GM12878 (cell line): ENCODE measurements around the gene CSF1R. TPM values are rescaled to one million over a fixed set of nuclear protein-coding genes. Genes with fewer than 3 reads are reported as not detected.

Experiments used
- ATAC-seq: fragments of 200-7000 bp; cut with Tn5 transposase; 3 replicates; pipeline ENCODE4 v1.9.1; 2020; ENCODE audit warnings: mild to moderate bottlenecking, moderate library complexity
- BruUV-seq: library from RNA; stranded (reverse); fragments of 400-500 nt; replicated peaks from 2 replicates; lab custom pipeline; 2021; lab: Mats Ljungman, UMichigan
- CTCF ChIA-PET: fragments of 300-600 bp; sonication (Branson Sonifier 250); formaldehyde crosslinking; extraction: SDS; loops from one replicate; lab custom pipeline; 2021; ENCODE audit warnings: inconsistent platforms; lab: Yijun Ruan, JAX
- POLR2A ChIA-PET: fragments of 350-600 bp; formaldehyde crosslinking; extraction: SDS; loops from one replicate; lab custom pipeline; 2021; ENCODE audit warnings: inconsistent platforms; lab: Charles Lee
- RAD21 ChIA-PET: fragments of 300-600 bp; sonication (Branson Sonifier 250); formaldehyde crosslinking; loops from one replicate; lab custom pipeline; 2023; ENCODE audit warnings: antibody characterized with exemption; ENCODE audit not compliant: unreplicated experiment; lab: Charles Lee
- SMC1A ChIA-PET: fragments of 300-600 bp; sonication (Branson Sonifier 250); formaldehyde crosslinking; loops from one replicate; lab custom pipeline; 2023; ENCODE audit not compliant: unreplicated experiment, uncharacterized antibody; lab: Charles Lee
- DNase-seq: peaks from one replicate; pipeline ENCODE4 v3.0.0-alpha.2; 2011; ENCODE audit warnings: low read depth, low spot score
- FAIRE-seq: peaks from 3 replicates; lab custom pipeline; 2011; peaks lifted over from hg19 to GRCh38; lab: Jason Lieb, UNC
- H2AFZ ChIP-seq: 2 replicates; pipeline ENCODE4 v1.6.0; 2011; ENCODE audit warnings: low read depth, low read length, control low read depth; ENCODE audit not compliant: control insufficient read depth
- H3K27ac ChIP-seq: 2 replicates; pipeline ENCODE4 v1.5.1; 2011; ENCODE audit warnings: control low read depth; ENCODE audit not compliant: control insufficient read depth, insufficient read depth
- H3K27me3 ChIP-seq, 2 experiments: replicated peaks in 1 of 2; 2 replicates each; pipeline versions ENCODE4 v1.6.0 to v1.6.1; 2011; ENCODE audit warnings: low read length in 1 of 2; ENCODE audit not compliant: control insufficient read depth in 2 of 2, insufficient read depth in 2 of 2
- H3K36me3 ChIP-seq, 2 experiments: 2 replicates each; pipeline ENCODE4 v1.5.1; 2011; ENCODE audit warnings: low read length in 1 of 2; ENCODE audit not compliant: control insufficient read depth in 2 of 2, insufficient read depth in 2 of 2
- H3K4me1 ChIP-seq: 2 replicates; pipeline ENCODE4 v1.6.1; 2011; ENCODE audit warnings: mild to moderate bottlenecking, low read length, moderate library complexity, mixed read lengths; ENCODE audit not compliant: control insufficient read depth, insufficient read depth
- H3K4me2 ChIP-seq: 2 replicates; pipeline ENCODE4 v1.6.0; 2011; ENCODE audit warnings: control low read depth; ENCODE audit not compliant: control insufficient read depth, insufficient read depth
- H3K4me3 ChIP-seq: fragments of 200-600 bp; sonication (generic); 2 replicates; pipeline ENCODE4 v1.5.1; 2016
- H3K79me2 ChIP-seq: 2 replicates; pipeline ENCODE4 v1.6.0; 2011; ENCODE audit warnings: low read length; ENCODE audit not compliant: control insufficient read depth, insufficient read depth
- H3K9ac ChIP-seq: 2 replicates; pipeline ENCODE4 v1.8.0; 2011; ENCODE audit warnings: low read length, control low read depth, mixed read lengths; ENCODE audit not compliant: control insufficient read depth, insufficient read depth
- H3K9me3 ChIP-seq: replicated peaks from 3 replicates; pipeline ENCODE4 v1.5.1; 2011; ENCODE audit warnings: mild to moderate bottlenecking, low read length; ENCODE audit not compliant: control insufficient read depth, insufficient read depth
- H4K20me1 ChIP-seq: 2 replicates; pipeline ENCODE4 v1.6.0; 2011; ENCODE audit not compliant: control insufficient read depth, insufficient read depth
- CEBPB ChIP-seq, 2 experiments: fragments of 150-350 bp in 1 of 2; IDR thresholded peaks; 2 replicates each; pipeline ENCODE4 v1.6.1; 2012 to 2014; ENCODE audit warnings: low read depth in 2 of 2, low read length in 2 of 2, borderline replicate concordance in 1 of 2, inconsistent platforms in 1 of 2
- ELK1 ChIP-seq: IDR thresholded peaks from 2 replicates; pipeline ENCODE4 v1.6.1; 2012; ENCODE audit warnings: low read depth, low read length, improper control_type of control experiment
- EP300 ChIP-seq, 2 experiments: fragments of 150-350 bp in 1 of 2; IDR thresholded peaks; 2 replicates each; pipeline ENCODE4 v1.6.1; 2011 to 2012; ENCODE audit warnings: low read depth in 2 of 2, low read length in 2 of 2, borderline replicate concordance in 1 of 2, improper control_type of control experiment in 1 of 2, inconsistent platforms in 1 of 2; ENCODE audit not compliant: control insufficient read depth in 1 of 2
- HDAC2 ChIP-seq: fragments of 200-600 bp; sonication (generic); IDR thresholded peaks from 2 replicates; pipeline ENCODE4 v1.6.1; 2017
- HDAC6 ChIP-seq: fragments of 200-600 bp; sonication (generic); IDR thresholded peaks from one replicate; pipeline ENCODE4 v1.8.0; 2017; ENCODE audit warnings: antibody characterized with exemption; ENCODE audit not compliant: unreplicated experiment
- NKRF ChIP-seq: fragments of 450-650 bp; conservative IDR thresholded peaks from 2 replicates; pipeline ENCODE4 v1.6.1; 2017; ENCODE audit warnings: mild to moderate bottlenecking, moderate library complexity
- RCOR1 ChIP-seq: conservative IDR thresholded peaks from 2 replicates; pipeline ENCODE4 v1.6.1; 2012; ENCODE audit warnings: low read depth, low read length, improper control_type of control experiment
- RFX5 ChIP-seq: IDR thresholded peaks from 2 replicates; pipeline ENCODE4 v1.6.1; 2011; ENCODE audit warnings: low read depth, low read length, improper control_type of control experiment
- SIN3A ChIP-seq: IDR thresholded peaks from 2 replicates; pipeline ENCODE4 v1.6.1; 2012; ENCODE audit warnings: low read depth, low read length, improper control_type of control experiment
- TCF7 ChIP-seq: IDR thresholded peaks from 2 replicates; pipeline ENCODE4 v1.6.1; 2014; ENCODE audit warnings: antibody characterized with exemption, borderline replicate concordance
- YBX1 ChIP-seq: fragments of 450-650 bp; IDR thresholded peaks from 2 replicates; pipeline ENCODE4 v1.6.1; 2016; ENCODE audit warnings: antibody characterized with exemption
- ZBTB11 ChIP-seq: fragments of 450-650 bp; formaldehyde crosslinking; IDR thresholded peaks from 2 replicates; pipeline ENCODE4 v1.5.0; 2022; ENCODE audit warnings: mild to moderate bottlenecking, missing genetic modification characterization
- in situ Hi-C: fragments of 300-500 bp; cut with MboI; formaldehyde crosslinking; loops from 9 replicates; pipeline ENCODE4 v1.14.3; 2018; ENCODE audit warnings: mixed read lengths
- intact Hi-C: fragments of 100-400 bp; cut with micrococcal nuclease; formaldehyde crosslinking; loops from one replicate; pipeline ENCODE4 v1.14.2; 2022; ENCODE audit not compliant: unreplicated experiment
- polyA plus RNA-seq, 11 experiments: library from polyadenylated mRNA; depleted of rRNA in 4 of 11; unstranded in 6 of 11; stranded (reverse) in 5 of 11; fragments of >200 nt; fragmentation: Nextera tagmentation in 4 of 11; fragmentation: Illumina TruSeq in 1 of 11; extraction: Ambion mirVana in 4 of 11; extraction: Trizol in 1 of 11; gene quantifications; 1 replicate in 1 of 11; 2 replicates in 10 of 11; pipeline versions ENCODE4 v1.2.1 to v1.2.3, GENCODE V29; 2011 to 2016; ENCODE audit warnings: inconsistent platforms in 2 of 11, missing spikeins in 2 of 11, low read depth in 1 of 11
- total RNA-seq, 4 experiments: library from RNA; depleted of rRNA in 3 of 4; stranded (reverse); fragments of >200 nt in 3 of 4; fragmentation: Illumina TruSeq in 1 of 4; extraction: Trizol in 1 of 4; gene quantifications; 2 replicates each; pipeline versions ENCODE4 v1.2.1 to v1.2.3, GENCODE V29; 2013 to 2021
- TF ChIP-seq, protein P1 (sequence below): IDR thresholded peaks from 2 replicates; pipeline ENCODE4 v1.6.1; 2011; ENCODE audit warnings: borderline replicate concordance, low read depth, mild to moderate bottlenecking, moderate library complexity, mixed read lengths, low read length; ENCODE audit not compliant: insufficient read depth; ENCODE audit errors: extremely low read length
- TF ChIP-seq, protein P2 (sequence below): fragments of 450-650 bp; IDR thresholded peaks from 2 replicates; pipeline ENCODE4 v1.6.1; 2017; ENCODE audit warnings: low read depth, mild to moderate bottlenecking, moderate library complexity

The CSF1R gene
- total and polyA plus RNA-seq, 10 of the 15 experiments (the other 5 are each of a cell fraction or from before 2014, with no cell fraction given) = 0.35 to 3.6 (median 1.2) TPM

- ChIA-PET SMC1A (no interaction called here), CTCF (interaction anchor here (0.6 kb wide), 2 partner anchors 1403 to 1487 kb away, joined by 3 read pairs; no protein-coding TSS in a partner anchor), POLR2A (no interaction called here), RAD21 (no interaction called here)
- H3K4me2 ChIP-seq = no peak overlapping the region
- TF ChIP-seq ELK1 = no peak
- TF ChIP-seq HDAC2 = no peak
- no peak for TF ChIP-seq HDAC6
- TF ChIP-seq RFX5 = no peak
- no peak for TF ChIP-seq EP300 (IDR thresholded peaks at IDR 0.05; ENCODE audit: borderline replicate concordance in 1 of 2, control insufficient read depth in 1 of 2, low read depth in 2 of 2, low read length in 2 of 2)
- TF ChIP-seq, protein P1, sequence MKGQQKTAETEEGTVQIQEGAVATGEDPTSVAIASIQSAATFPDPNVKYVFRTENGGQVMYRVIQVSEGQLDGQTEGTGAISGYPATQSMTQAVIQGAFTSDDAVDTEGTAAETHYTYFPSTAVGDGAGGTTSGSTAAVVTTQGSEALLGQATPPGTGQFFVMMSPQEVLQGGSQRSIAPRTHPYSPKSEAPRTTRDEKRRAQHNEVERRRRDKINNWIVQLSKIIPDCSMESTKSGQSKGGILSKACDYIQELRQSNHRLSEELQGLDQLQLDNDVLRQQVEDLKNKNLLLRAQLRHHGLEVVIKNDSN = no peak
- no peak for TF ChIP-seq SIN3A
- TF ChIP-seq RCOR1 = no peak
- TF ChIP-seq, protein P2, sequence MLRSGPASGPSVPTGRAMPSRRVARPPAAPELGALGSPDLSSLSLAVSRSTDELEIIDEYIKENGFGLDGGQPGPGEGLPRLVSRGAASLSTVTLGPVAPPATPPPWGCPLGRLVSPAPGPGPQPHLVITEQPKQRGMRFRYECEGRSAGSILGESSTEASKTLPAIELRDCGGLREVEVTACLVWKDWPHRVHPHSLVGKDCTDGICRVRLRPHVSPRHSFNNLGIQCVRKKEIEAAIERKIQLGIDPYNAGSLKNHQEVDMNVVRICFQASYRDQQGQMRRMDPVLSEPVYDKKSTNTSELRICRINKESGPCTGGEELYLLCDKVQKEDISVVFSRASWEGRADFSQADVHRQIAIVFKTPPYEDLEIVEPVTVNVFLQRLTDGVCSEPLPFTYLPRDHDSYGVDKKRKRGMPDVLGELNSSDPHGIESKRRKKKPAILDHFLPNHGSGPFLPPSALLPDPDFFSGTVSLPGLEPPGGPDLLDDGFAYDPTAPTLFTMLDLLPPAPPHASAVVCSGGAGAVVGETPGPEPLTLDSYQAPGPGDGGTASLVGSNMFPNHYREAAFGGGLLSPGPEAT = no peak
- no peak for TF ChIP-seq CEBPB (IDR thresholded peaks at IDR 0.05; ENCODE audit: borderline replicate concordance in 1 of 2, low read depth in 2 of 2, low read length in 2 of 2)
- TF ChIP-seq ZBTB11 (CRISPR knock-in tag) = no peak
- TF ChIP-seq NKRF = no peak
- no peak for TF ChIP-seq YBX1
- no peak for TF ChIP-seq TCF7
- no peak overlapping the region for H3K9ac ChIP-seq
- H3K4me3 ChIP-seq = no peak overlapping the region
- in situ Hi-C loops = no loop called here
- H3K27ac ChIP-seq = no peak overlapping the region
- H4K20me1 ChIP-seq = no peaks in the 10 kb centered on the region
- H3K4me1 ChIP-seq = peaks cover 3% of the 10 kb centered on the region
- H3K79me2 ChIP-seq = no peaks in the 10 kb centered on the region
- no peaks in the 10 kb centered on the region for H3K9me3 ChIP-seq
- no peak for ATAC-seq
- H3K36me3 ChIP-seq = no peaks in the 10 kb centered on the region
- no peak overlapping the region for H2AFZ ChIP-seq
- no peaks in the 10 kb centered on the region for H3K27me3 ChIP-seq
- no TSS peak for BruUV-seq
- DNase-seq = no peak
- FAIRE-seq = no peak
- intact Hi-C loops = no loop called here
These were observed 10.8 kb upstream of the CSF1R start for GRCh38 chr5:150097152-150097551.
